ENCODE data around the gene HLCS.

- TF ChIP-seq EZH2 (optimal IDR thresholded peaks at IDR 0.05; ENCODE audit: low read depth, low read length), result no peak
- no peak for TF ChIP-seq CTCF (IDR thresholded peaks at IDR 0.05; ENCODE audit: low read length)
- TF ChIP-seq EZH2phosphoT487 (IDR thresholded peaks at IDR 0.05; ENCODE audit: low read length), result no peak
Measured at GRCh38 chr21:36785615-36786014, 180.9 kb downstream of the HLCS start.
